ENCODE data around the gene ZDHHC14.
"Not testable (repeated sequence)": the region's sequence is repeated elsewhere in the genome, so short reads cannot be mapped to it uniquely, and the experiment has no call there.

Gene ZDHHC14

DNA sequence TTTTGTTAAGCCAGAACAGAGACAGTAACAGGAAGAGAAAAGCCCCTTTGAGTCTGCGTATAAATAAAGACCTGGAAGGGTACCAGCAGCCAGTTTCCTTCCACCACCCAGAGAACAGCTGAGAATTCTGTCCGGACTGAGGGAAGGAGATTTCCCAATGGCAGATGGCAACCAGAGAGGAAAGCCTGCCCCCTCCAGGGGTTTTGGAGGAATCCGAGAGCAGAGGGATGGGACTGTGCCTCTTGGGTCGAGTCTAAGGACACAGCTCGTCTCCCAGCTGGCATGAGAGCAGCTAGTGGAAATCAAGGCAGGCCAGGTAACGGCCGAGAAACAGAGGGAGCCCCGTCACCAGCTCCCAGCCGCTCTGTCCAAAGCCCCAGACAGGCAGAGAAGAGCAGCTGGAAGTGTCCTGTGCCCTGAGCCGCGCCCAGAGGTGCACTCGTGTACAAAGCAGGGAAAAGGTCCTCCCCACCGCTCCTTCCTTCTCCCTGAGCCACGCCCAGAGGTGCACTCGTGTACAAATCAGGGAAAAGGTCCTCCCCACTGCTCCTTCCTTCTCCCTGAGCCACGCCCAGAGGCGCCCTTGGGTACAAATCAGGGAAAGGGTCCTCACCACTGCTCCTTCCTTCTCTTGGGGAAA, 308.1 kb downstream of the ZDHHC14 start:
- DNase-seq (ENCODE audit: low read depth) = no peak

DNA sequence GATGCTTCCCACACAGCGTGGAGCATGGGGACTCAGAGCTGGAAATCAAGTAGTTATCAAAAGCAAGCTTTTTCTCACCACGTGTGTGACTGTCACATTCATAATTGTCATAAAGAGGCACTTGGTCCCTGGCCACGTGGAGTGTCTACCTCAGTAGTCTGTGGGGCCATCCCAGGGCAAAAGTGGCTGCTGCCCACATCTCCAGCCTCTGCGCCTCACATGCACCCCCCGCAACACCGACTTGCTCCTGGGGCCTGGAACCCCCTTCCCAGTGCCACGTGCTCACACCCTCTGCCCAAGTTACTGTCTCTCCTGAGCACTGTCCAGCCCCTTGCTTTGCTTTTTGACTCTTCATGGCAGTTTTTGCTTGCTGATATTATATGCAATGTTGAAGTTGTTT, 308.9 kb downstream of the ZDHHC14 start:
- DNase-seq (ENCODE audit: low read depth) = no peak

DNA sequence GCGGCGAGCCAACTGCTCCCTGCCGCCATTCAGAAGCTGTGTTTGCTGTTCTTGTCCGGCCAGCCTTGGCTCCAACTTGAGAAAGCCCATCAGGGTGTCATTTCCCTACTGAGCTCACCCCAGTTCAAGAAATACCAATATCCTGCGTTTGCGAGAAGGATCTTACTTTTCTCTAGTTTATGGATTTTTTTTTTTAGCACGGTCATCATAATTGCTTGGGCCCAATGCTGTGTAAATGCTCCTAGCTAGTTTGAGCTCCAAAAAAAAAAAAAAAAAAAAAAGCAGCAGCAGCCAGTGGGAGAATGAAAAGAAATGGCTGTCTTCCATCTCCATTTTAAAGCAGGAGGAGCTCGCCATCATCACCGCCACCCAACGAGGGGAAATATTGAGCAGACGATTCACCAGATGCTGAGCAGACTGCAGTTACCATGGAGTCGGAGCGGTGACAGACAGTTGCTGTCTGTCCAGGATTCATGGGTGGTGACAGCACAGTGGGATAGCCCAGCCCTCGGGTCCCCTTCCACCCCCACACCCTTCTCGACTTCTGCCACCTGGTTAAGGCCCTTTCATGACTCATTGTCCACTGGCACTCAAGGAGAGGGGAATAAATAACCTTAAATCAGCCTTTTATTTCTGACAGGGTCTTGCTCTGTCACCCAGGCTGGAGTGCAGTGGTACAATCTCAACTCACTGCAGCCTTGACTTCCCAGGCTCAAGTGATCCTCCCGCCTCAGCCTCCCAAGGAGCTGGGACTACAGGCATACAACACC, 309.6 kb downstream of the ZDHHC14 start:
- no peak for DNase-seq (ENCODE audit: low read depth)

DNA sequence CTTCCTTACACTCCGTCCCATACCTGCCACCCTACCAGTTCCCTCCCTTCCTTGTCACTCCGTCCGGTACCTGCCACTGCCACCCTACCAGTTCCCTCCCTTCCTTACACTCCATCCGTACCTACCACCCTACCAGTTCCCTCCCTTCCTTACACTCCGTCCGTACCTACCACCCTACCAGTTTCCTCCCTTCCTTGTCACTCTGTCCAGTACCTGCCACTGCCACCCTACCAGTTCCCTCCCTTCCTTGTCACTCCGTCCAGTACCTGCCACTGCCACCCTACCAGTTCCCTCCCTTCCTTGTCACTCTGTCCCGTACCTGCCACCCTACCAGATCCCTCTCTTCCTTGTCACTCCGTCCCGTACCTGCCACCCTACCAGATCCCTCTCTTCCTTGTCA, 310.6 kb downstream of the ZDHHC14 start:
- DNase-seq (ENCODE audit: low read depth) = not testable (repeated sequence)

DNA sequence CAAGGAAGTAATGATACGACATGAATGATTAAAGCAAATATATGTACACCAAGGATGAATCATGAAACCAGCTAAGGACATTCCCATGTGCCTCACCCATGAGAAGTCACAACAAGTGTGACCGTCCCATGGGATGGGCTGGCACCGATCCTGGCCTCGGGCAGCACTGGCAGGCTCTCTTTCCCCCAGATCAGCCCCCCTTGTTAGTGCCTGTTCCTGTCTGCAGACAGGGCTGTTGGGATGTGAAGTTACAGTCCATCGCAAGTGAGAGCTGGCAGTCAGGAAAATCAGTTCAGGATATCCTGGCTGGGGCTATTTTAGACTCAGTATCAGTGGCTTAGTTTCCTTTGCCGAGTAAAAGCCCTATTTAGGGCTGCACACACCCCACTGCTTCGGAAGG, 312.9 kb downstream of the ZDHHC14 start:
- DNase-seq (ENCODE audit: low read depth) = no peak

DNA sequence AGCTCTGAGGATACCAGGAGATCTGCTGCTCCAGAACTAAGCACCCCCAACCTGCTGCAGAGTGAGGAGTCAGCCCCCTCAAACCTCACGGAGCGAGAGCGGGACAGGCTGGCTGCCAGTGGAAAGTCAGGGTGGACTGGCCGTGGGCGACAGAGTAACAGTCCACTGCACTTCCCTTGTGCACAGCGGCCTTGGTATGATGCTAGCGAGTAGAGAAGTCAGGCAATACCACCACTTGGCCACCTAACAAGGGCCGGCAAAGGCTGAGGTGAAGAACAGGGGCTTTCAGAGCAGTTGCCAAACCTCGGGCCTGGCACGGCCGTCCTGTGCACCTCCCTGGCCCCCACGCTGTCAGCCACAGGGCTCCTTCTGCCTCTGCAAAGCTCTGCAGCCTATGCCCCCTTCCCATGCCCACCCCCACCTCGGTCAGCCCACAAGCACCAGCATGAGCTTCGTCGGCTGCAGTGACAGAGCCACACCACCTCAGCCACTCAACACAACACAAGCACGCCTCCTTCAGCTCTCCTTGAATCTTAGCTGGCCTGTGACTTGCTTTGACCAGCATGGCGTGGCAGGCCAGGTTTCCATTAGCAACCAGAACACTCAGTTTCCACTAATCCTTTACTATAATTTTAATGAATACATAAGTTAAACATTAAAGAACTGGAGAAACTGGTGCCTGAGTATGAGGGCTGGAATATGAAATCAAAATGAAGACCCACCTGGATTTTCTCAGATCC, 314.5 kb downstream of the ZDHHC14 start:
- DNase-seq (ENCODE audit: low read depth) = no peak

DNA sequence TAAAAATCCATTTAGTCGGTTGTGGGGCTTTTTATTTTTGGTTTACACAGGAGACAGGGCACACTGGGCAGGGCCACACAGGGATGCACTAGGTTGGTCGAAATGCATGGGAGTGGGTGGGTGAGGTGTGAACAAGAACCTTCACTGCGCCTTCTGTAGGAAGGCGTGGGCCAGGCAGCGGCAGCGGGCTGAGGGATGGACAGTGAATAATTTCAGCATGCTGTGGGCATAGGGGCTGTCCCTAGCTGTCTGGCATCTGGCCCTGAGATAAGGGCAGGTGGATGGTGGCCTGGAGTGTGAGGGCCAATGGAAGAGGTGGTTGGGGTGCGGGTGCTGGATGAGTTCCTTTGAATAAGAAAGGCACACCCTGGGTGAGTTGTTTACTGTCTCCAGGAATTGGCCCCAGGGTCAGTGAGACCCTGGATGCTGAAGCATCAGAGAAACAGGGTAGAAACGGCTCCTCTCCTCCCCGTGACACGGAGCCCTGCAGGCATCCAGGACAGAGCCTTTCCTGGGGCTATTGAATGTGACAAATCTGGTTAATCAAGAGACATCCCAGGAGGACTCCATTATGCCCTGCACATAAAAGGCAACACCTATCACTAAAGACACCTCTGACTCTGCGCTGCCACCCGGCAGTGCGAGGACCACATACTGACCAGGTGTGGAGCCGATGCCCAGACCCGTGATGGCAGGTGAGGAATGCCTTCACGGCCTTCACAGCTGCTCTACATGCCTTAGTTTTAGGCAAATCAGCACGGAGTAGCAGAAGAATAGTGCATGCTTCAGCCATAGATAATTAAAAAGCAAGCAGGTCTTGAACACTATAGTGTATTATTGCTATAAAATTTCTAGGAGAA, 319.0 kb downstream of the ZDHHC14 start:
- DNase-seq (ENCODE audit: low read depth) = no peak

DNA sequence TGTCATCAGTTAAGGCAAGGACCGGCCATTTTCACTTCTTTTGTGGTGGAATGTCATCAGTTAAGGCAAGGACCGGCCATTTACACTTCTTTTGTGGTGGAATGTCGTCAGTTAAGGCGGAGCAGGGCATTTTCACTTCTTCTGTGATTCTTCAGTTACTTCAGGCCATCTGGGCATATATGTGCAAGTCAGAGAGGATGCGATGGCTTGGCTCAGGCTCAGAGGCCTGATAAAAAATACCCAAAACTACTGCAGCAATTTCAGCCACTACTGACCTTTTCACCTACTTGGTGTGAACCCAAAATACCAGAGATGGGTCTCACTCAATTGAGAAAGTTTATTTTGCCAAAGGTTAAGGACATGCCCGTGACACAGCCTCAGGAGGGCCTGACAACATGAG, 325.4 kb downstream of the ZDHHC14 start:
- not testable (repeated sequence) for DNase-seq (ENCODE audit: low read depth)

DNA sequence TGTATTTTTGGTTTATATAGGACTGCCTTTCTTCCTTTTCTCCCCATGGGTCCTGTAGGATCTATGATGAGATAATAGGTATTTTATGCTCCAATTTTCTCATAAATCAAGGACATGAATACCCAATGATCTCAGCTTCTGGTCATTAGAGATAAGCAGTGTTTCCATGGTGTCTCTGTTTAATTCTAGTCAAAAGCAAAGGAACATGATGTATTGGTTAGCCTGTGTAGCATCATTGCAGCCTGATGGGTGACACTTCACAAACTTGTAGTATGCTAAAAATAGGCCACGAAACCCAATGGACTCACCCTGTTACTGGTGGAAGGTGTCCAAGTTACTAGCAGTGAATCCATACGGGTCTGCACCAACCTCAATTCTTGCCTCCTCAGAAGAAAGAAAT, 325.9 kb downstream of the ZDHHC14 start:
- DNase-seq (ENCODE audit: low read depth) = no peak

DNA sequence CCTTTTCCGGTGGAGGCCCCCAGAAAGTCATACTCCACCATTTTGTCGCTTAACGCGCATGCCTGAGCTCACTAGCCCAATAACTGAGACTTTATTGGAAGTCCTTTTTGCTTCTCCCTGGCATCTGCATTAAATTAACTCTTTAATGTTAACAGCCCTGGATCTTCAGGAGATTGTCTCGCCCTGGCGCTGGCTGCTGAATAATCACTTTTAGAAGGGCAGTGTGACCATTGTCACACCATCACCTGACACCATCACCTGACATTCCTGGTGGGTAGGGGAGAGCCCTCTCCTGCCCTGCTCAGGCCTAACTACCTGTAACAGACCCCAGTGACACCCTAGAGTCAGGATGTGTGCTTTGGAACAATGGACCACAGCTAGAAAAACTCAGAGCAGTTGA, 326.6 kb downstream of the ZDHHC14 start:
- DNase-seq (ENCODE audit: low read depth) = no peak

DNA sequence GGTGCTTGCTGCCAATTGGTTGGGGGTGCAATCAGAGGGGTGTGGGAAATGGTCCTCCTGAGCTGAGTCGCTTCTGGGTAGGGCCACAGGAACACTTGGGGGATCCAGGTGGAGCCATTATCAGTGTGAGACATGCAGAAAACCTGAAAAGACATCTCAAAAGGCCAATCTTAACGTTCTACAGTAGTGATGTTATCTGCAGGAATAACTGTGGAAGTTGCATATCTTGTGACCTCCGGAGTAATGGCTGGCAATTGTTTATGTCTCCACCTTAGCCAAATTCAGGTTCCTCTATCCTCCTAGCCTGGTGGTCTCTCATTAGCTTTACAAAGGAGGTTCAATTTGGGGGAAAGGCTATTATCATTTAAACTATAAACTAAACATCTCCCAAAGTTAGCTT, 327.2 kb downstream of the ZDHHC14 start:
- DNase-seq (ENCODE audit: low read depth) = no peak

DNA sequence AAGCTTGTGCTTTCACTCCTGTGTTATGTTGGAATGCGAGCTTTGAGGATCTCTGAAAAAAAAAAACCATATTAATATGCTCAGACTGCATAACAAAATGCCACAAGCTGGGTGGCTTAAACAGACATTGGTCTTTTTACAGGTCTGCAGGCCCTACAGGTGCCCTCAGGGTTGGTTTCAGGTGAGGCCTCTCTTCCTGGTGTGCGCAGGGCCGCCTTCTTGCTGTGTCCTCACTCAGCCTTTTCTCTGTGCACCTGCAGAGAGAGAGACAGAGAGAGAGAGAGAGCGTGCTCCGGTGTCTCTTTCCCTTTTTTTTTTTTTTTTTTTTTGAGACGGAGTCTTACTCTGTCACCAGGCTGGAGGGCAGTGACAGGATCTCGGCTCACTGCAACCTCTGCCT, 327.9 kb downstream of the ZDHHC14 start:
- DNase-seq (ENCODE audit: low read depth) = no peak

DNA sequence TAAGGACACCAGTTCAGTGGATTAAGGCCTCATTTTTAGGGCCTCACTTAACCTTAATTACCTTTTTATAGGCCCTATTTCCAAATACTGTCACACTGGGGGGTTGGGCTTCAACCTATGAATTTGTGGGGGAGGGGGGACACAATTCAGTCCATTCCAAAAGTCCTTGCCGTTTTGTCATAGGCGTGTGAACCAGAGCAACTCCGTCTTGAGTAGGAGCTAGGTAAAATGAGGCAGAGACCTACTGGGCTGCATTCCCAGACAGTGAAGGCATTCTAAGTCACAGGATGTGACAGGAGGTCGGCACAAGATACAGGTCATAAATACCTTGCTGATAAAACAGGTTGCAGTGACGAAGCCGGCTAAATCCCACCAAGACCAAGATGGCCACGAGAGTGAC, 328.6 kb downstream of the ZDHHC14 start:
- no peak for DNase-seq (ENCODE audit: low read depth)

DNA sequence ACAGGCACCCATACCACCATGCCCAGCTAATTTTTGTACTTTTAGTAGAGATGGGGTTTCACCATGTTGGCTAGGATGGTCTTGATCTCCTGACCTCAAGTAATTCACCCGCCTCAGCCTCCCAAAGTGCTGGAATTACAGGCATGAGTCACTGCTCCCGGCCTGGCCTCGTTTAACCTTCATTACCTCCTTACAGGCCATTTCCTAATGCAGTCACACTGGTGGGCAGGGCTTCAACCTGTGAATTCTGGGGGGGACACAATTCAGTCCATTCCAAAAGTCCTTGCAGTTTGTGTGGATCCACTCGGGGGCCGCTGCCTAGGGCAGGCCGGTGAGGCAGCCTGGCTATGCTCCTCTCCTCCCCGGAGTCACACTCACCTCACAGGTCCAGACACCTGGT, 329.6 kb downstream of the ZDHHC14 start:
- no peak for DNase-seq (ENCODE audit: low read depth)

DNA sequence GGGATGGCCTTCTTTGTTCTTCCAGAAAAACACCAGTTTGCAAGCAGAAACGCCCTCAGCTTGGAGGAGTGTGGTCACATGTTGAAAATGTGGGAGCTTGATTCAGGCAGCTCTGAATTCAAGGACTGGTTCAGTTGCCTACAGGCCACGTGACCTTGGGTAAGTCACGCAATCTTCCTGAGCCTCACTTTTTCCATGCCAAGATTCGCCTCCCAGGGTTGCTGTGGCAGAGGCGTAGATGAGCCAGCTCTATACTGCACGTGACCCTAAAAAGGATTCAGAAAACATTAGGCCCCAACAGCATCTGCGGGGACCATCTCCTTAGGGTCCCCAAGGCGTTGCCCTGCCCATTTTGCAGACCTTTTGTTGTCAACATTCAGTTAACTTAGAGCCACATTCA, 330.1 kb downstream of the ZDHHC14 start:
- DNase-seq (ENCODE audit: low read depth) = no peak

DNA sequence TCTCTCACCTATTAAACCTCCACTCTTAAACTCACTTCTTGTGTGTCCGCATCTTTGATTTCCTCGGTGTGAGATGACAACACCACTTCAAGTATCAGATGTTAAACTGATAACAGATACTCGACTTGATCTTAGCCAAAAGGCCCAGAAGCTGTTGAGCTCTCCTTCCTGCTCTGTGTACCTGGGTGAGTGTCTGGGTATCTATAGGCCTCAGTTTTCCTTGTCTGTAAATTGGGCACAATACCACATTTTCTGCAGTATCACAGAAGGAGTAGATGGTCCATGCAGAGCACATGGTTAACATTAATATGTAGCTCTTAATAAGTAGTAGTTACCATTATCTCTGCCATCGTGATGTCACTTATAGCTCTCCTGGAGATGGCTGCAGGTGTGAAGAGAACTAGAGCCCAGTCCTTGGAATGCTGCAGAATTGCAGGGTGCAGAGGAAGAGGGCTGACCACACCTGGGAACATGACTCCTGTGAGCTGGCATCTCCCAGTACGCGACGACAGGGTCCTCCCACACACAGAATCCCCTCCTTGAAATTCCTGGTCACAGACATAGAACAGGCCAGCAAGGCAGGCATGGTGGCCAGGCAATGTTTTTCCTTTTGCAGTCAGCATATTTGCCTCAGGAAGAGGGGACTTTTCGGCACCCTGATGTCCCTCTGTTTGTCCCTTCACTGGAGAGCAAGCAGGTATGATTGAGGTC, 331.8 kb downstream of the ZDHHC14 start:
- DNase-seq (ENCODE audit: low read depth) = no peak

DNA sequence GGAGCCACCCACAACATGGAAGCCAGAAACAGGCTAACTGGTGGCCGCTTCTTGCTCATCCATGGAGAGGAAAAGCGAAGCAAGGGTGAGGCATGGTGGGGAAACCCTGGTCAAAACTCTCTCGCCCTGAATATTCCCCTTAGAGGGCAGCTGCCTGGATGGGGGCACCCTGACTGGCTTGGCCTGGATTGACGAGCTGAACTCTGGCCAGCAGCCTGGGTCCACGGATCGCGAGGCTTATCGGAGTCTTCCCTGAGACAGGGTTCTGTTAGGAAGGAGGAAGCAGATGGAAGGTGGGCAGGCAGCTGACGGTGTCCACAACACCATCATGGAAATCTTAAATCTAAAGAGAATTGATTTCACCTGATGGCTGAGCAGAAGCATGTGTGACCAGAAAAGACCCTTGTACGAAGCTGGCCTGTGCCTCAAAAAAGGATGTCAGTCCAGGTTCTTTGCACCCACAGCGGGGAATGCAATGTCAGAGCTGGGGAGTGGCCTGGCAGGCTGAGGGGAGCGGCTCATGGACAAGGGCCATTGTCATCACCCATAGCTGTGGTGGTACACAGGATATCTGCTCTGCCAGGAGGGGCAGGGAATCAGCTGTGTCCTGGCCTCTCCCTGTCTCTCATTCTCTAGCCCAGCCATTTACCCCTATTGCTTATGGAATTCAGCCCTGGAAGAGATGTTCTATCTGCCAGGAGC, 332.6 kb downstream of the ZDHHC14 start:
- DNase-seq (ENCODE audit: low read depth) = no peak

DNA sequence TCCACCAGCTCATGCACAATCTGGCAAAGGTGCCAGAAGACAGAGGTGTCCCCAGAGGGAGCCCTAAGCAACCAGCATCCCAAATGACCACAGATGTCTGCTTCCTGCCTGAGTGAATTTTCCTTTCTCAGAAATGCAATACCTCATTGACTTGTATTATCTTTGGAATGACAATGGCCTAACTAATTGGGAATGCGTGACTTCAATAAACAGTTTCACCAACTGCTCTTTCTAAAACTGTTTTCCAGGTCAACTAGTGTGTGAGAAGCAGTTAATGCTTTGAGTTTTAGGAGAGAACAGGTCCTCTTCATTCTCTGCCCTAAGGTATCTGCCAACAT, 333.1 kb downstream of the ZDHHC14 start:
- DNase-seq (ENCODE audit: low read depth) = no peak

DNA sequence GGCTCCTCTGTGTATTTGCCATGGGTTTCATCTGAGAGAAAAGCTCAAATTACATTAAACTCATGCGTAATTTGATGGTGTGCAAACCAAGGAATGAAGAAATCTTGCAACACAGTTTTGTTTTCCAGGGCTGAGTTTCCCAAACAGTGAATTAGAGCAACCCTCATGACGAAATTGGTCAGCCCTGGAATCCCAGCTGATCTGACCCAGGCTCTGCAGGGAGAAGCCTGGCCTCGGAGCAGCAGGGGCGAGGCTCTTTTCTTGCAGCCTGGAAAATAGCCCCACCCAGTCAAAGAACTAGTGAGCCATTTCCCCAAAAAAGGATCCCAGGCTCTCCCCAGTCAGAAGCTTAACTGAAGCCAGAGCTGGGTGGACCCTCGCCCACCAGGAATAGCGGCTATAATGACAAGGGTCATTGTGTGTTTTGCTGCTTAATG, 334.8 kb downstream of the ZDHHC14 start:
- no peak for DNase-seq (ENCODE audit: low read depth)

DNA sequence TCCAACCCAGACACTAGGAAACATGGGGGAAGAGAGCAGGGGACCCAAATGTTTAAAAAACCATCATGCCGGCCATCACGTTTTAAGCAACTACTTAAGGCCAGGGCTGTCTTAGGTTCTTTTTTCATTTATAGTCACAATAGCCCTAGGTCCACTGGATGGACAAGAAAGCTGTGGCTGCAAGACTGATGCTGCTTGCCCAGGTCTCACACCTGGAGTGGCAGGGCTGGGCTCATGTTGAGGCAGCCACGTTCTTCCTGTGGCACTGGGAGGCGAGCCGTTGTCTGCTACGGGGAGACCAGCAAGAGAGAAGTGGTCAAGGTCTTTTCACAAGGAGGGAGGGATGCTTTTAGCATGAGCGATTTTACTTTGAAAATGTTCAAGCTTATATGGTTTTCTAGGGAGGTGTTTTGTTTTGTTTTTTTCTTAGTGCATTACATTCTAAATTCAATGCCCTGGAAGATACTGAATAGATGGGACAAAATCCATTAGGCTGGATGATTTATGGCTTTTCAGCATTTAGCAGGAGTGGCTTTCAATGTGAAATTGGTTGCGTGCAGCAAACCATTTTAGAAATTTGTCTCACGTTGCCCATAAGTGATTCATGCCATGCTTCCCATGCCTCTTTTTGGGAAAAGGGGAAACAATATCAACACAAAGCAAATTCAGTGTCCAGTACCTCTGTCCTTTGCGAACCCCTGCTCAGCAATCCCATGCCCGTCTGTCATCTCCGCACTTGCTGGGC, 335.4 kb downstream of the ZDHHC14 start:
- no peak for DNase-seq (ENCODE audit: low read depth)
